Dedifferentiated amniotic fluid mesenchymal stem cell (primary cell): ENCODE results near the gene ATP6V1E1.
A peak's percentile ranks its signal among the peaks of the same experiment; 100 is the strongest.
"Not testable (repeated sequence)": the region's sequence is repeated elsewhere in the genome, so short reads cannot be mapped to it uniquely, and the experiment has no call there.

Experiments used
- DNase-seq: peaks from one replicate; pipeline ENCODE4 v3.0.0-alpha.2; 2016; ENCODE audit errors: extremely low spot score

ATP6V1E1 gene

GRCh38 chr22:17581056-17581455, 47.5 kb downstream of the ATP6V1E1 start:
- no peak for DNase-seq

- no peak for DNase-seq
Measured at GRCh38 chr22:17580441-17581031, 48.0 kb downstream of the ATP6V1E1 start.

- no peak for DNase-seq
Measured at GRCh38 chr22:17579535-17579981, 49.0 kb downstream of the ATP6V1E1 start.

- DNase-seq = no peak
Measured at GRCh38 chr22:17578136-17578754, 50.3 kb downstream of the ATP6V1E1 start.

GRCh38 chr22:17576470-17576869, 52.1 kb downstream of the ATP6V1E1 start:
- DNase-seq = peak; percentile 33

- DNase-seq = no peak
Measured at GRCh38 chr22:17575681-17576080, 52.9 kb downstream of the ATP6V1E1 start.

- DNase-seq = no peak
Measured at GRCh38 chr22:17575151-17575550, 53.4 kb downstream of the ATP6V1E1 start.

GRCh38 chr22:17570851-17571631, 57.5 kb downstream of the ATP6V1E1 start:
- no peak for DNase-seq

GRCh38 chr22:17569971-17570511, 58.5 kb downstream of the ATP6V1E1 start:
- DNase-seq = no peak

GRCh38 chr22:17566776-17567175, 61.8 kb downstream of the ATP6V1E1 start:
- DNase-seq = no peak

GRCh38 chr22:17566016-17566687, 62.4 kb downstream of the ATP6V1E1 start:
- DNase-seq = not testable (repeated sequence)

GRCh38 chr22:17563936-17564391, 64.6 kb downstream of the ATP6V1E1 start:
- no peak for DNase-seq

GRCh38 chr22:17562906-17563870, 65.4 kb downstream of the ATP6V1E1 start, which contains the start of gene SLC25A18:
Gene SLC25A18, plus strand, starts transcription at chr22:17563498. Its CDS starts 16,447 bp downstream, at chr22:17579945.
- DNase-seq = no peak

- no peak for DNase-seq
Measured at GRCh38 chr22:17559188-17559587, 69.4 kb downstream of the ATP6V1E1 start.

- DNase-seq = no peak
Measured at GRCh38 chr22:17554814-17555213, 73.7 kb downstream of the ATP6V1E1 start.

- DNase-seq = no peak
Measured at GRCh38 chr22:17552737-17553136, 75.8 kb downstream of the ATP6V1E1 start.

- DNase-seq = no peak
Measured at GRCh38 chr22:17549655-17550054, 78.9 kb downstream of the ATP6V1E1 start.

GRCh38 chr22:17549183-17549582, 79.4 kb downstream of the ATP6V1E1 start:
- no peak for DNase-seq

GRCh38 chr22:17548756-17549035, 79.9 kb downstream of the ATP6V1E1 start:
- DNase-seq = no peak

GRCh38 chr22:17548010-17548755, 80.4 kb downstream of the ATP6V1E1 start:
- DNase-seq = no peak
